GM23338 (cell line): ENCODE measurements around the gene GTF3C1. TPM values are rescaled to one million over a fixed set of nuclear protein-coding genes. Genes with fewer than 3 reads are reported as not detected.

Source experiments
- ATAC-seq: fragments of 200-7000 bp; cut with Tn5 transposase; 3 replicates; pipeline ENCODE4 v1.9.1; 2020
- DNase-seq: peaks from one replicate; pipeline ENCODE4 v3.0.0-alpha.2; 2015; ENCODE audit warnings: low spot score
- H2AFZ ChIP-seq: fragments of 200-600 bp; sonication (generic); 2 replicates; pipeline ENCODE4 v1.8.0; 2016; ENCODE audit warnings: antibody characterized with exemption, mild to moderate bottlenecking, moderate library complexity
- H3F3A ChIP-seq: fragments of 200-600 bp; sonication (generic); replicated peaks from 2 replicates; pipeline ENCODE4 v1.8.0; 2017; ENCODE audit warnings: antibody characterized with exemption, mixed run types, low read depth
- H3K27ac ChIP-seq: fragments of 200-600 bp; sonication (generic); 2 replicates; pipeline ENCODE4 v1.6.1; 2016; ENCODE audit warnings: low read depth
- H3K27me3 ChIP-seq: fragments of 200-600 bp; sonication (generic); 2 replicates; pipeline ENCODE4 v1.8.0; 2016; ENCODE audit warnings: mild to moderate bottlenecking, mixed run types, moderate library complexity; ENCODE audit not compliant: insufficient read depth
- H3K36me3 ChIP-seq: fragments of 200-600 bp; sonication (generic); 2 replicates; pipeline ENCODE4 v1.8.0; 2016; ENCODE audit warnings: mild to moderate bottlenecking; ENCODE audit not compliant: insufficient read depth
- H3K4me1 ChIP-seq: fragments of 200-600 bp; sonication (generic); 2 replicates; pipeline ENCODE4 v1.8.0; 2016; ENCODE audit warnings: mild to moderate bottlenecking, moderate library complexity; ENCODE audit not compliant: insufficient read depth
- H3K4me2 ChIP-seq: fragments of 200-600 bp; sonication (generic); 2 replicates; pipeline ENCODE4 v1.7.1; 2017; ENCODE audit warnings: mixed run types
- H3K4me3 ChIP-seq: fragments of 200-600 bp; sonication (generic); 2 replicates; pipeline ENCODE4 v1.6.1; 2016; ENCODE audit warnings: mixed run types
- H3K79me2 ChIP-seq: fragments of 200-600 bp; sonication (generic); replicated peaks from 2 replicates; pipeline ENCODE4 v1.8.0; 2017; ENCODE audit warnings: mild to moderate bottlenecking; ENCODE audit not compliant: insufficient read depth
- H3K9me2 ChIP-seq: fragments of 200-600 bp; sonication (generic); 2 replicates; pipeline ENCODE4 v1.8.0; 2017; ENCODE audit not compliant: insufficient read depth
- H4K20me1 ChIP-seq: fragments of 200-600 bp; sonication (generic); replicated peaks from 2 replicates; pipeline ENCODE4 v1.8.0; 2017; ENCODE audit warnings: mild to moderate bottlenecking; ENCODE audit not compliant: insufficient read depth
- H3K27ac Mint-ChIP-seq: 2 replicates; pipeline ENCODE4 v1.8.0; 2020; ENCODE audit warnings: inconsistent platforms, mild to moderate bottlenecking, moderate library complexity, mixed read lengths
- H3K27me3 Mint-ChIP-seq: 3 replicates; pipeline ENCODE4 v1.8.0; 2022; ENCODE audit warnings: low read depth, mild to moderate bottlenecking, moderate library complexity, mixed read lengths, inconsistent platforms; ENCODE audit not compliant: insufficient read depth, poor library complexity
- H3K36me3 Mint-ChIP-seq: 3 replicates; pipeline ENCODE4 v1.8.0; 2021; ENCODE audit warnings: low read depth, mild to moderate bottlenecking, inconsistent platforms, moderate library complexity, mixed read lengths
- H3K4me1 Mint-ChIP-seq: 3 replicates; pipeline ENCODE4 v1.8.0; 2020; ENCODE audit warnings: mild to moderate bottlenecking, inconsistent platforms, mixed read lengths
- H3K4me3 Mint-ChIP-seq: 3 replicates; pipeline ENCODE4 v1.8.0; 2021; ENCODE audit warnings: moderate library complexity, mild to moderate bottlenecking, inconsistent platforms, mixed read lengths
- H3K9me3 Mint-ChIP-seq: 3 replicates; pipeline ENCODE4 v1.8.0; 2020; ENCODE audit warnings: moderate library complexity, mild to moderate bottlenecking, inconsistent platforms, mixed read lengths
- CREB1 ChIP-seq: fragments of 250-450 bp; sonication (Bioruptor Pico); IDR thresholded peaks from 2 replicates; pipeline ENCODE4 v1.5.0; 2020; ENCODE audit warnings: low read depth, mild to moderate bottlenecking, moderate library complexity
- ETS1 ChIP-seq: IDR thresholded peaks from 2 replicates; pipeline ENCODE4 v1.6.1; 2016; ENCODE audit warnings: antibody characterized with exemption
- EZH2phosphoT487 ChIP-seq: fragments of 200-600 bp; sonication (generic); IDR thresholded peaks from one replicate; pipeline ENCODE4 v1.8.1; 2018; ENCODE audit warnings: antibody characterized with exemption; ENCODE audit not compliant: unreplicated experiment
- POLR2AphosphoS5 ChIP-seq: IDR thresholded peaks from 2 replicates; pipeline ENCODE4 v1.6.1; 2016; ENCODE audit warnings: antibody characterized with exemption, low read depth
- REST ChIP-seq: IDR thresholded peaks from one replicate; pipeline ENCODE4 v1.6.1; 2018; ENCODE audit warnings: antibody characterized with exemption; ENCODE audit not compliant: unreplicated experiment
- ZNF114 ChIP-seq: fragments of 250-450 bp; sonication (Bioruptor Pico); IDR thresholded peaks from 2 replicates; pipeline ENCODE4 v1.5.0; 2020; ENCODE audit warnings: mild to moderate bottlenecking, moderate library complexity
- polyA plus RNA-seq: library from polyadenylated mRNA; unstranded; fragments of >200 nt; fragmentation: Nextera tagmentation; extraction: Ambion mirVana; gene quantifications from 2 replicates; pipeline ENCODE4 v1.2.1, GENCODE V29; 2016
- total RNA-seq: library from RNA; depleted of rRNA; stranded (reverse); fragments of >200 nt; shearing (Covaris generic); gene quantifications from 2 replicates; pipeline ENCODE4 v1.2.3, GENCODE V29; 2014
- TF ChIP-seq, protein P1 (sequence below): fragments of 250-450 bp; sonication (Bioruptor Pico); IDR thresholded peaks from 2 replicates; pipeline ENCODE4 v1.5.0; 2020; ENCODE audit warnings: mild to moderate bottlenecking, moderate library complexity

The GTF3C1 gene
- total and polyA plus RNA-seq, 2 experiments from 2014 or later = 78.5 to 138 TPM

GRCh38 chr16:27482397-27483087 is 67.2 kb downstream of the GTF3C1 start:
- ATAC-seq (no peak), DNase-seq (no peak)
- no peaks in the 10 kb centered on the region for H3K27me3 ChIP-seq
- no peak overlapping the region for H3K27ac ChIP-seq
- H3K36me3 ChIP-seq = peaks cover 56% of the 10 kb centered on the region
- H3K9me2 ChIP-seq = no peaks in the 10 kb centered on the region
- no peak overlapping the region for H3K4me3 ChIP-seq
- H3K27me3 Mint-ChIP-seq = peaks cover 6% of the 10 kb centered on the region
- no peak overlapping the region for H3K27ac Mint-ChIP-seq
- no peak overlapping the region for H2AFZ ChIP-seq
- no peak overlapping the region for H3K4me2 ChIP-seq
- H3K9me3 Mint-ChIP-seq = no peaks in the 10 kb centered on the region
- H3F3A ChIP-seq = no peaks in the 10 kb centered on the region
- H3K4me1 Mint-ChIP-seq = no peaks in the 10 kb centered on the region
- H3K36me3 Mint-ChIP-seq = peaks cover 93% of the 10 kb centered on the region
- no peaks in the 10 kb centered on the region for H3K4me1 ChIP-seq
- H4K20me1 ChIP-seq = peaks cover 3% of the 10 kb centered on the region
- no peak overlapping the region for H3K4me3 Mint-ChIP-seq
- no peak for TF ChIP-seq ZNF114 (CRISPR knock-in tag)
- TF ChIP-seq EZH2phosphoT487 = no peak
- TF ChIP-seq, protein P1, sequence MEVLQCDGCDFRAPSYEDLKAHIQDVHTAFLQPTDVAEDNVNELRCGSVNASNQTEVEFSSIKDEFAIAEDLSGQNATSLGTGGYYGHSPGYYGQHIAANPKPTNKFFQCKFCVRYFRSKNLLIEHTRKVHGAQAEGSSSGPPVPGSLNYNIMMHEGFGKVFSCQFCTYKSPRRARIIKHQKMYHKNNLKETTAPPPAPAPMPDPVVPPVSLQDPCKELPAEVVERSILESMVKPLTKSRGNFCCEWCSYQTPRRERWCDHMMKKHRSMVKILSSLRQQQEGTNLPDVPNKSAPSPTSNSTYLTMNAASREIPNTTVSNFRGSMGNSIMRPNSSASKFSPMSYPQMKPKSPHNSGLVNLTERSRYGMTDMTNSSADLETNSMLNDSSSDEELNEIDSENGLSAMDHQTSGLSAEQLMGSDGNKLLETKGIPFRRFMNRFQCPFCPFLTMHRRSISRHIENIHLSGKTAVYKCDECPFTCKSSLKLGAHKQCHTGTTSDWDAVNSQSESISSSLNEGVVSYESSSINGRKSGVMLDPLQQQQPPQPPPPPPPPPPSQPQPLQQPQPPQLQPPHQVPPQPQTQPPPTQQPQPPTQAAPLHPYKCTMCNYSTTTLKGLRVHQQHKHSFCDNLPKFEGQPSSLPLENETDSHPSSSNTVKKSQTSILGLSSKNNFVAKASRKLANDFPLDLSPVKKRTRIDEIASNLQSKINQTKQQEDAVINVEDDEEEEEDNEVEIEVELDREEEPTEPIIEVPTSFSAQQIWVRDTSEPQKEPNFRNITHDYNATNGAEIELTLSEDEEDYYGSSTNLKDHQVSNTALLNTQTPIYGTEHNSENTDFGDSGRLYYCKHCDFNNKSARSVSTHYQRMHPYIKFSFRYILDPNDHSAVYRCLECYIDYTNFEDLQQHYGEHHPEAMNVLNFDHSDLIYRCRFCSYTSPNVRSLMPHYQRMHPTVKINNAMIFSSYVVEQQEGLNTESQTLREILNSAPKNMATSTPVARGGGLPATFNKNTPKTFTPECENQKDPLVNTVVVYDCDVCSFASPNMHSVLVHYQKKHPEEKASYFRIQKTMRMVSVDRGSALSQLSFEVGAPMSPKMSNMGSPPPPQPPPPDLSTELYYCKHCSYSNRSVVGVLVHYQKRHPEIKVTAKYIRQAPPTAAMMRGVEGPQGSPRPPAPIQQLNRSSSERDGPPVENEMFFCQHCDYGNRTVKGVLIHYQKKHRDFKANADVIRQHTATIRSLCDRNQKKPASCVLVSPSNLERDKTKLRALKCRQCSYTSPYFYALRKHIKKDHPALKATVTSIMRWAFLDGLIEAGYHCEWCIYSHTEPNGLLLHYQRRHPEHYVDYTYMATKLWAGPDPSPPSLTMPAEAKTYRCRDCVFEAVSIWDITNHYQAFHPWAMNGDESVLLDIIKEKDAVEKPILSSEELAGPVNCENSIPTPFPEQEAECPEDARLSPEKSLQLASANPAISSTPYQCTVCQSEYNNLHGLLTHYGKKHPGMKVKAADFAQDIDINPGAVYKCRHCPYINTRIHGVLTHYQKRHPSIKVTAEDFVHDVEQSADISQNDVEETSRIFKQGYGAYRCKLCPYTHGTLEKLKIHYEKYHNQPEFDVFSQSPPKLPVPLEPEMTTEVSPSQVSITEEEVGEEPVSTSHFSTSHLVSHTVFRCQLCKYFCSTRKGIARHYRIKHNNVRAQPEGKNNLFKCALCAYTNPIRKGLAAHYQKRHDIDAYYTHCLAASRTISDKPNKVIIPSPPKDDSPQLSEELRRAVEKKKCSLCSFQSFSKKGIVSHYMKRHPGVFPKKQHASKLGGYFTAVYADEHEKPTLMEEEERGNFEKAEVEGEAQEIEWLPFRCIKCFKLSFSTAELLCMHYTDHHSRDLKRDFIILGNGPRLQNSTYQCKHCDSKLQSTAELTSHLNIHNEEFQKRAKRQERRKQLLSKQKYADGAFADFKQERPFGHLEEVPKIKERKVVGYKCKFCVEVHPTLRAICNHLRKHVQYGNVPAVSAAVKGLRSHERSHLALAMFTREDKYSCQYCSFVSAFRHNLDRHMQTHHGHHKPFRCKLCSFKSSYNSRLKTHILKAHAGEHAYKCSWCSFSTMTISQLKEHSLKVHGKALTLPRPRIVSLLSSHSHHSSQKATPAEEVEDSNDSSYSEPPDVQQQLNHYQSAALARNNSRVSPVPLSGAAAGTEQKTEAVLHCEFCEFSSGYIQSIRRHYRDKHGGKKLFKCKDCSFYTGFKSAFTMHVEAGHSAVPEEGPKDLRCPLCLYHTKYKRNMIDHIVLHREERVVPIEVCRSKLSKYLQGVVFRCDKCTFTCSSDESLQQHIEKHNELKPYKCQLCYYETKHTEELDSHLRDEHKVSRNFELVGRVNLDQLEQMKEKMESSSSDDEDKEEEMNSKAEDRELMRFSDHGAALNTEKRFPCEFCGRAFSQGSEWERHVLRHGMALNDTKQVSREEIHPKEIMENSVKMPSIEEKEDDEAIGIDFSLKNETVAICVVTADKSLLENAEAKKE = no peak
- TF ChIP-seq POLR2AphosphoS5 = no peak
- no peak for TF ChIP-seq REST
- TF ChIP-seq ETS1 = no peak
- no peak for TF ChIP-seq CREB1
- no peaks in the 10 kb centered on the region for H3K79me2 ChIP-seq
